GM21723 (cell line): Measurements from ENCODE around the gene KAT7.
"Not testable (repeated sequence)": the region's sequence is repeated elsewhere in the genome, so short reads cannot be mapped to it uniquely, and the experiment has no call there.

Experiments
- ATAC-seq: cut with Tn5 transposase; IDR thresholded peaks from one replicate; pipeline ENCODE4 v1.9.1; 2021; ENCODE audit warnings: mild to moderate bottlenecking, moderate library complexity; ENCODE audit not compliant: unreplicated experiment

The KAT7 gene

DNA sequence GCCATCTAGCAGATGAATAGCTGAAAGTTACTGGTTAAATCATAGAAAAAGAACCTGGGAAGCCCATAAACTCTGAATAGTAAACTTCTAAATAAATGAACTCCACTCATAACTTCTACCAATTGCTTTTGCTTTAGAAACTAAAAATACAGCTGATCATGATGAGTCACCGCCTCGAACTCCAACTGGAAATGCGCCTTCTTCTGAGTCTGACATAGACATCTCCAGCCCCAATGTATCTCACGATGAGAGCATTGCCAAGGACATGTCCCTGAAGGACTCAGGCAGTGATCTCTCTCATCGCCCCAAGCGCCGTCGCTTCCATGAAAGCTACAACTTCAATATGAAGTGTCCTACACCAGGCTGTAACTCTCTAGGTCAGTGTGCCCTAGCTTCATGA is 9.7 kb downstream of the KAT7 start:
- ATAC-seq = no peak

DNA sequence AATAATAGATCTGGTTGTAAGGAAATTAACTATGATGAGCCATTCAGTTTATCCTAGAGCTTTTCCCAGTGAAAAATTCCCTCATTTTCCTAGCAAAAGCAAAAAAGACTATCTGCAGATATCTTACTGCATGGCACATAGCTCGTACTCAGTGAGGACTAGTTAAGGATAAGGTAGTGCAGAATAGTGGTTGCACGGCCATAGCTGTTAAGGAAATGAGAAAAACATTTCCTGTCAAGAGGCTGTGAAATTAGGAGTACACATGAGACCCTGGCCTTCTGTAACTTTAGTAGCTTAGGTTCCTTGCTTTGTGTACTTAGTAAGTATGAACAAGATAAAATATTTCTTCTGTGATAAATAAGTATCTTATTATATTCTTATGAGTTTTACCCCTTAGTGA is 10.3 kb downstream of the KAT7 start:
- no peak for ATAC-seq

DNA sequence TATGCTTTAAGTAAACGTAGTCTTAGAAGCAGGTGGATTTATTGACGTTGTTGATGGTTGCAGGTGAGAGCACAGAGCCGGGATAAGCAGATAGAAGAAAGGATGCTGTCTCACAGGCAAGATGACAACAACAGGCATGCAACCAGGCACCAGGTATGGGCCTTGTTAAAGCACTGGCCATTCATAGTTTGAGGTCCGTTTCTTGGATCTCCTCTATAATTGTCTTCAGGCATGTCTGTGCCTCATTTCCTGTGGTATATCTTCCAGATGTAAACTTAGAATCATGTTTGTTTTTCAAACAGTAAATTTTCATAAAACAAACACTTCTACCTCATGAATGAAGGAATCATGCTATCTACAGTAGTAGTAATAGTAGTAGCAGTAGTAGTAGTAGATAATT is 20.6 kb downstream of the KAT7 start:
- no peak for ATAC-seq

DNA sequence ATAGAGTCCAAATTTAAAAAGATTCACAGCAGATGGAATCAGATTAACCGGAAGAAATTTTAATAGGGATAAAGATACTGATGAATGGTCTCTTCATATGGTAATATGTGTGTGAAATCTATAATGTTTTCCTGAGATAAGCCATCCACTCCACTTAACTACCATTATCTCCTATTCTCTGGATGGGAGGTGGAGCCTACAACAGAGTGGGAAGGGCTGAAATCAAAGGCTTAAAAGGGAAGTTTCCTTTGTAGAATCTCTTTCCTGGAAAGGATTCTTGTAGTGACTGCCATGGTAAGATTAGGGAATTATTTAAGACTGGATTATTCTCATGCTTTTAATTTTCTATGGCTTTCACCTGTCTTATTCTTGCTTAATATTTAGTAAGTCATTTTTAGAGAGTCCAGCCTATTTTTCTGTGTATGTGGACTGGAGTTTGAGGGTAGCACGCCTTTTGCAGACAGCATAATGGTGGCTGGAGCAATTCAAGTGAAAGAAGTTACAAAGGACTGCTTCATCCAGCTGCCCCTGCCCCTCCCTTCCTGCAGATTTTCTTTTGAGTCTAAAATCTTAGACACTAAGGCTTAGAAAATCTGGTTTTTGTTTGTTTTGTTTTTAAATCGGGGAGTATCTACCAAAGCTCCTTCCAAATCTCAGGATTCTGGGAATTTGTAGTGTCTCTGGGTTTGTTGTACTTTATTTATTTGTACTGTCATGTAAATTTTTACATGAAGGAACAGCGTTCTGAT is 26.5 kb downstream of the KAT7 start:
- no peak for ATAC-seq

DNA sequence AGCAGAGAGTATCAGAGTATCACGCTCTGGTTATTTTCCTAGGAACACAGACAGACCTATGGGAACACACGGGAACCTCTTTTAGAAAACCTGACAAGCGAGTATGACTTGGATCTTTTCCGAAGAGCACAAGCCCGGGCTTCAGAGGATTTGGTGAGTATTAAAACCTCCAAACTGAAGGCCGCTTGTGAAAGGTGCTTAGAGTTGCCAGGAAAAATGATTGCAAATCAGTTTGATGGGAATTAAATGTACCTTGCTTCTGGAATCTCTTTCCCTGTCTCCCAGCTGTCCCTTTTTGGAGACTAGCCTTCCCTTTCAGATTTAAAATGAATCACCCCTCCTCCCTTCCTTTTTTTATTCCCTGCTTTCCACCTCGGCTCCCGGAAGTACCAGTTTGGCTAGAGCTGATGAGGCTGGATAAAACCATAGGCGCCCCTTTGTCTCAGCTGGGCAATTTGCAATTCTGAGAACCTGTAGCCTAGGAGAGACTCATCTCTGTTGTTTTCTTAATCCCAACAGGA is 27.3 kb downstream of the KAT7 start:
- ATAC-seq = no peak

DNA sequence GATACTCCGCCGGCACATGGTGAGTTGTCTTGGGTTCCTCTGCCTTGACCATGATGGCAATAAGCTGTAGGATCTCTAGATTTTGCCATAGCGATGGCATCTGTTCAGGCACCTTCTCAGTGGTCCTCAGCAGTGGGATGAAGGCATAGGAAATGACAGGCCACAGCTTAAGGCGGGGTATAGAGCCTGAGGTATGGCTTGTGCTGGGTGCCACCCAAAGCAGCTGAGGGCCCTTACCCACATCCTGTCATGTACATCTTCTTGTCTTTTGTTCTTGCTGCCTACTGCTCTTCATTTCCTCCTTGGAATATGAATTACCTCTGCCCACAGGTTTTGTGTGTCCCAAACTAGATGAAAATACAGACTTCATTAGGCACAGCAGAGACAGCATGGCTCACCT is 29.5 kb downstream of the KAT7 start:
- ATAC-seq = no peak

DNA sequence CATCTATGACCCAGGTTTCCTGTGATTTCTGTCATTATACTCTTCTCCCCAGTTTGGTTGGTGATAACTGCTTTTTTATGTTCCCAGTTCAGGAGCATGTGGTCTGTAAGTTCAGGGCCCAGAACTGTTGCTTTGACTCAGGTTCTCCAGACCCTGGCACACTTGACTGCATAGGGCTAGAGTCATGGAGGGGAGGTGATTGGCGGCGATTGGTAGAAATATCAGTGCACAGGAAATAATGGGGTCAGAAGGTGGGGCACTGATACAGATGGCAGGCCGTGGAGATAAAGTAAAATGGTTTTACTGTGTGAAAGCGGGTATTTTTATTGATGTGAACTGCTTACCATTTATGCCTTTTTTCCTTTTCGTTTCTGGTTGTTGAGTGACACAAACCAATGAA is 30.7 kb downstream of the KAT7 start:
- ATAC-seq = no peak

DNA sequence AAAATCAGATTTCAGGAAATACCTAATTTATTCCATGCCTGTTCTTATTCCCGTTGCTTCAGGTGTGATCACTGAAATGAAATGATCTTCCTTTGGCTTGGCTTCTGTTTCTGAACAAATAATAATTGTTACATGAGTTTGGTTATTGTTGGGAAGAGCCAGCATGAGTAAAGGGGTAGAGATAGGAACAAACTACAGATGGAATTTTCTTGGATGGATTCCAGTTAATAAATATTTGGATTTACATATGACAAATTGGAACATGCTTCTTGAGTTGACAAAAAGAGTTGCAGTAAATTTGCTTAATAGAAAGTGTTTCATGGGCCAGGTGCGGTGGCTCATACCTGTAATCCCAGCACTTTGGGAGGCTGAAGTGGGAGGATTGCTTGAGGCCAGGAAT is 31.2 kb downstream of the KAT7 start:
- ATAC-seq = no peak

DNA sequence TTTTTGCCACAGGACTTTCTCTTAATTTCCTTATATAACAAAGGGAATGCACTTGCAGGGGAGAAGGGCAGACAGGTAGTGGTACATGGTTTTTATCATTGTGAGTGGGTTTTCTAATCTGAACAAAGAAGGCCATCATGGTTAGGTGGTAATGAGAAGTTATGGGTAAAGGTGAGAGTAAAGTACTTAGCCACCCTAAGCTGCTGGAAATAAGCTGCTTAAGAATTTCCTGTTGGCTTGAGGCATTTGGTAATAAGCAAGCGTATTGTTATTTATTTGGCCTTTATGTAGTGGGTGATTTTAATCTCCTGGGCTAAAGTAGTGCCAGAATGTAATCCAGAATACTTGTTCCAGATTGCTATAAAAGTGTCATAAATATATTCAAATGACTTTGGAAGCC is 32.3 kb downstream of the KAT7 start:
- no peak for ATAC-seq

DNA sequence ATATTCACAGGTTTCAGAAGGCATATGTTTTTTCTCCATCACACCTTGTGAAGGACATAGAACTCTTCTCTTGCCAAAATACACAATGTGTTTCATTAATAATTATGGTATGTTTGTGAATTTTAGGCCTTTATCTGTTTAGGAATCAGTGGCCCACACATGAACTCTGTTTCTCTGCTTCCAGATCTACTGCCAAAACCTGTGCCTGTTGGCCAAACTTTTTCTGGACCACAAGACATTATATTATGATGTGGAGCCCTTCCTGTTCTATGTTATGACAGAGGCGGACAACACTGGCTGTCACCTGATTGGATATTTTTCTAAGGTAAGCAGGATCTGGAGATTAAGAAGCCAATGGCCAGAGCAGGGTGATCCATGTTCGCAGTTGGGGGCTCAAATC is 33.0 kb downstream of the KAT7 start:
- ATAC-seq = no peak

DNA sequence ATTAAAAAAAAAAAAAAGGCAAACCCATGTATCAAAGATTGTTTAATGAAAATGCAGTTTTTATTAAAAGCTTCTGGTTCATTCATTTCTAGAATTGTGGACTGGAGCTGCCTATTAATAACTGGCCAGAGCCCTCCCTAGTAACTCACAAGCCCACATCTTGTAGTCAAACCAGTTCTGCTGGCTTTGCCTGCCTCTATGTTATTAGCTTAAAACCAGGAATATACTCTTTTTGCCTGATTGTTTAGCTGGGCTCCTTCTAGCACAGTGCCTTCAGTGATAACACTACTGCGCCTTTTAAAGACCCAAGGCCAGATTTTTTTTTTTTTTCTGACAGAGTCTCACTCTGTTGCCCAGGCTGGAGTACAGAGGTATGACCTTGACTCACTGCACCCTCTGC is 33.4 kb downstream of the KAT7 start:
- ATAC-seq = no peak

DNA sequence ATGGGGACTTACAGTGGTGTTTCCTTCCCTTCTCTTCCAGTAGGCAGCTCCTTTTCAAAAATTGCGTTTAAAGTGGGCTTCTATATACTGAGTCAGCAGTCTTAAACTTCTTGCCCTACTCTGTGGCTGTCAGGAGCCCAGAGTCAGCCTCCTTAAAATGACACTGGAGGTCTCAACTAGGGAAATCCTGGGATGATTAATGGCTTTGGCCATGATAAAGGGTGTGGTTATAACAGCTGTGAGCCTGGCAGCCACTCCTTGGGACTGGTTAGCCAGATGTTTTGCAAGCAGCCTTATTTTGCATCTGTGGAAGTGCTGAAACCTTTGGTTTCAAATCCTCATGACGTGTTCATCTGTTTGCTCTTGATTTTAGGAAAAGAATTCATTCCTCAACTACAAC is 34.3 kb downstream of the KAT7 start:
- ATAC-seq = no peak

DNA sequence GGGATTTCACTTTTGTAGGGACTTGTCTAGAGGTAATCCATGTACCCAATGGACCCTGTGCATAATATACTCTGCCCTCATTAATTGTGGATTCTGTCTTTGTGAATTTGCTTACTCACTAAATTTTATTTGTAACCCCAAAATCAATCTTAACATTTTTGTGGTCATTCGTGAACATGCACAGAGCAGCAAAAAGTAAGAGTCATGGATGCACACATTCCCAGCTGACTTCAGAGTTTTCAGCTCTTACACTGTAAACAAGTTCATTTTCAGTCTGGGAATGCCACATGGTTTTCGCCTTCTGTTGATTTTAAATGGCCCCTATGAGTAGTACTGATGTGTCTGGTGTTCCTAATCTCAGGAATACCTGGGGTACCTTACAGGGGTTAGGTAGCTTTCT is 35.1 kb downstream of the KAT7 start:
- no peak for ATAC-seq

DNA sequence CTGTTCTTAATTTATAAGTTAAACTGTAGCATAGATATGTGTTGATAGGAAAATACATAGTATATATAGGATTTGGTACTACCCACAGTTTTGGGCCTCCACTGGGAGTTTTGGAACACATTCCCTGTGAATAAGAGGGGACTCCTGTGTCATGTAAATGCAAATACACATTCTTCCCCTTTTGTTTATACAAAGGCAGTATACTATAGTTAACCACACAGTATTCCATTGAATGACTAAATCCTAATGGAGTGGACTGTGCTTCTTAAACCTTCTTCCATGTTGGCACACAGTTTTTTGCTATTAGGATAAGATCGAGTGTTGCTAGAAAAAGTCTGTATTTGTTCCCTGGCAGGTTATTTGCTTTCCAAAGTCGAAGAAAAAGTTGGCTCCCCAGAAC is 37.2 kb downstream of the KAT7 start:
- no peak for ATAC-seq

DNA sequence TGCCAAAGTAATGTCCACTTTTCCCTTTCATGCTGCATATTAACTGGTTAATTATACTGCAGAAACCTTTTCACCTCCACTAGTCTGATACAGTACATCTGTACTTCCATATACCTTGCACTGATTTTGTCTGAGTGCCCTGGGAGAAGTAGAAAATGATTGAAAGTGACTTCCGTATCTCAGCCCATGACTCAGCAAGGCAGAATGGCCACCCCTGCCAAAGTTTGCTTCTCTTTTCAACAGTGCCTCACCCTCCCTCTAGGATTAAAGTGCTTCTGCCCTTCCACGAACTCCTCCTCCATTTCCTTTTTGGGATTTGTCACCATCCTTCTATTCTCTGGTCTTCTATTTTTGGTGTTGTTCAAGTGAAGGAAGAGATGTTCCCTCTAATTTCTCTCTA is 39.8 kb downstream of the KAT7 start:
- ATAC-seq = not testable (repeated sequence)

DNA sequence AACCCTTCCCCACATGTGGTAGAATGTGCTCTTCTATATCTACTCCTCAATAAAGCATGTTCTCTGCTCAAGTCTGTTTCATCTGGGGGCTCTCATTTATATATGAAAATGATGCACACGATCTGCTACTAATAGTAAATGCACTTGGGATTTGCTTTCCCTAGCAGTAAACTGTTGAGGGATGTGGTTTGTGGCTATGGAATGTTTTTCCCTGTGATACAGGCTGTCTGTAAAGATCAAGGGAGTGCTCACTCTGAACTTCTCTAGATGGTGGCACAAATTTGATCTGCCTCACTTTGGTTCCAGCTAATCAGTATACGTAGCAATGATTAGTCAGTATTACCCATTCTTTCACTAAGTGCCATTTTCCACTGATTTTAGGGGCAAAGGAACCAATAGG is 40.5 kb downstream of the KAT7 start:
- no peak for ATAC-seq

DNA sequence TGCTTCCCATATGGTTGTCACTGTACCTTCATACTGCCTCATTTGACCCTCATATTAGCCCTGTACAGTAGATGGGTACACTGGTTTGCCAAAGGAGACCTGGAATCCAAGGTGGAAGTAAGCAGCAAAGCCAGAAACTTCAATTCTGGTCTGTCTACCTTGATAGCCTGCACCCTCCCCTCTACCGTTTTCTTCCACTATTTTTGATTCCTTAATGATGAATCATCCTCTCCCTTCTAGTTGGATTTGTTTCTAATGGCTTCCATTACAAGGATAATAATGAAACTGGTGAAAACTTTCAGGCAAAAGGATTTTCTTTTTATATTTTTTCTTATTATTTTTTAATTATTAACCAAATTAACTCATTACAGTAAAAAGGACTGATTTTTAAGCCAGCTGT is 42.1 kb downstream of the KAT7 start:
- no peak for ATAC-seq

DNA sequence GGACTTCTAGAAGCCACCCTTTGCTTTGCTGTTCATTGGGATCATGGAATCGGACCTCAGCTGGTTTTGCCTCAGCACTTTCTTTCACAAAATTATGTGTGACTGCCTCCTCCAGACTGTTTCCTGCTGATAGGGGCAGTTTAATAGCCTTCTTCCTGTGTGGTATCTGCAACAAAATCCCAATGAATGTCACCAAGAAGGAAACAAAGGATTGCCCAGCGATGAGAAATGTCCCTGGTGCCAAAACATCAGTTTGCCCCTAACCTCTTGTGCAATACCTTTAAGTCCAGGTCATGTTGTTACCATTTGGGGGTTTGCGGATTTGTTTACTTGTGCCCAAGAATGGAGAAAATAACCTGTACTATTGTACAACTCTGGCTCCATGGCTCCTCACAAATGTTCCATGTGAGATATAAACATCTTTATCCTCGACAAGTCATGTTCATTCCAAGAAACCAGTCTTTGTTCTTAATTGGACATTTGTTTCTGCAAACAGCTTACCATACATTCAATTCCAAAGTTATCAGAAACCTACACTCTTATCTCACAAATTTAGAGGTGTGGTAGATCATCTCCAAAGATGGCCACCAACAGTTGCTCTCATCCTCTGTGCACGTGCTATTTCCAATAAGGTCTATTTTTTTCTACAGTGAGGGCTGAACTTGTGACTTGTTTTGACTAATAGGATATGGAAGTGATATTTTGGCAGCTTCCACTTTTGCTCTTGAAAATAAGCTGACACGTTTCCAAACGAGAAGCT is 44.5 kb downstream of the KAT7 start:
- ATAC-seq = no peak

DNA sequence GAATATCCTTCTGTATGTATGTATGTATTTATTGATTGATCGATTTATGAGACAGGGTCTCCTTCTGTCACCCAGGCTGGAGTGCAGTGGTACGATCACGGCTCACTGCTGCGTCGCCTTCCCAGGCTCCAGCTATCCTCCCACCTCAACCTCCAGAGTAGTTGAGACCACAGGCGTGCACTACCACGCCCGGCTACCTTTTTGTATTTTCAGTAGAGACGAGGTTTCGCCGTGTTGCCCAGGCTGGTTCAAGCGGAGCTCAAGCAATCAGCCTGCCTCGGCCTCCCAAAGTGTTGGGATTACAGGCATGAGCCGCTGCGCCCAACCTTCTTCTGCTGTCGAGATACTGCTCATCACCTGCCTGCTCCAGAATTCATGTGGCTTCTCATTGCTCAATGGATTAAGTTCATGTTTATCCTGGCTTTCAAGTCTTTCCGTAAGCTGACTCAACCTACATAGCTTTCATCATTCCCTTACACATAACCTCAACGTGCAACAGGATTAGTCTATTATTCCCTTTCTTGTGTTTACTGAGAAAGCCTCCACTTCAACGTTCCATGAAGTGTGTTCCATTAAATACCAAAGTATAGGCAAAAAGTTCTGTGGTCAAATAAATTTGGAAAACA is 45.8 kb downstream of the KAT7 start:
- no peak for ATAC-seq

DNA sequence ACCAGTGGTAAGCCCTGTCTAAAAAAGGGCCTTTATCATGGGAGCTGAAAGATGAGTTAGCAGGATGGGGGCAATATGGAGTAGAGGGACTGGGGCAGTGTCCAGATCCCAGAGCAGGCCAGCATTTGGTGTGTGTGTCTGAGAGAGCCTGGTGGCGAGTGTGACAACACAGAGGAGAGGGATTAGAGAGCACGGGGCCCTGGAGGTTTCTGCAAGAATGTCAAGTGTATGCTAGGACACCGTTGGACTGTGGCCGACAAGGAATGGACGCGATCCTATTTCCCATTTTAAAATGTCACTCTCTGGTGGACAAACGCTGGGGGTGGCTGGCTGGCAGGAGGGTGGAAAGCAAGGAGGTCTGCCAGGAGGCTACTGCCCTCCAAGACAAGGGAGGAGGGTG is 47.0 kb downstream of the KAT7 start:
- ATAC-seq = no peak

DNA sequence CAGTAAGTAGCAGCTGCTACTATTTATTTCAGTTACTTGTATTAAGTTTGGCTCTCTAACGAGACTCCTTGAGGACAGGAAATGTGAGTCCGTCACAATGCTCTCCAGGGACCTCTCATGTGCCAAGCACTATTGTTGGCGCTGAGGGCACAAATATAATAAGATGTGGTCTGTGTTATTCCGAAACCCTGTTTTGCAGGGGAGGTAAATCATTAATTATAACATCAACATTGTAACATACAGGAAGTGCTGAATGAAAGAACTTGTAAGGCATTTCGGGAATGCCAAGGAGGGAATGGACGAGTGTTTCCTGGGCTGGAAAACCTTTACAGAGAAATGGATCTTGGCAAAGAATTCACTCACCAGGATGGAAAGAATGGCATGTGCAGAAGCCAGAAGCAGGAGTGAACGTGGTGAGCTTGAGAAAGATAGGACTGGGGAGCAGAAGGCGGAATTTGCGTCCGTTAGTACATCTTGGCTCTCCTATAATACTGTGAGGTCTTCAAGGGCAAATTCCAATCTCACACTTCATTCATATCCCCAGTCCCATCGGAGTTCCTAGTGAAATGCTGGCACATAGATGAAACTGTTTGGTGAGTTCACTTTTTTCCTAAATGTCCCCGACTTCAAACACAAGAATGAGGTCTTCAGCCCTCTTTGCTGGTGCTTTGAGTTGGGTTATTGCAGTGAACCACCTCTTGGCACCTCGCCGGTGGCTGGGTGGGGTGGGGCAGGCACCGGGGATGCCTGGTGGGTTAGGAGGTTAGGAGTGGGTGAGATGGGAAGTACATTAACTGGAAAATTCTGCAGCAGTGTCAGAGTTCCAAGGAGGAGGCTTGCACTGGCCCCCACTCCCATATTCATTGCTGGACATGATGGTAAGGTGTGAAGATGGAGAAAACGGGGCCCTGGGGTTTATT is 47.9 kb downstream of the KAT7 start:
- no peak for ATAC-seq
